GM19043 (cell line): Measurements from ENCODE around the gene SH3PXD2A.
A peak's percentile ranks its signal among the peaks of the same experiment; 100 is the strongest.

ENCODE experiments used
- ATAC-seq: cut with Tn5 transposase; IDR thresholded peaks from one replicate; pipeline ENCODE4 v1.9.1; 2021; ENCODE audit warnings: low read depth; ENCODE audit not compliant: unreplicated experiment

SH3PXD2A gene

DNA sequence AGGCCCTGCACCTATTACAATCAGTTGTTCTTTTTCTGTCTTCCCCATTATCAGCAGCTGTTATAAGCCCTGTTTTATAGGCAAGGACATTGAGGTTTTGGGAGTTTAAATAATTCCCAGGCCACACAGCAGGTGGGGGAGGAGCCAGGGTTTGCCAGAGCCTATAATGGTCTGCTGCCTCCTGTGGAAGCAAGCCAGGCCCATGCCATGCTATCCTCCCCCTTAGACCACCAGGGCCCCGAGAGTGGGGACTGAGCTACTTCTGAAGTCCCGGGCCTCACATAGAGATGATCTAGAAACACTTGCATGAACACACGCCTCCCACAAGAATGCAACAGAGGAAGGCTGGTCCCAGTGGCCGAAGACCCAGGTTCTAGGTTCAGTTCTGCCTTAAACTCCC is 141.7 kb downstream of the SH3PXD2A start:
- no peak for ATAC-seq

DNA sequence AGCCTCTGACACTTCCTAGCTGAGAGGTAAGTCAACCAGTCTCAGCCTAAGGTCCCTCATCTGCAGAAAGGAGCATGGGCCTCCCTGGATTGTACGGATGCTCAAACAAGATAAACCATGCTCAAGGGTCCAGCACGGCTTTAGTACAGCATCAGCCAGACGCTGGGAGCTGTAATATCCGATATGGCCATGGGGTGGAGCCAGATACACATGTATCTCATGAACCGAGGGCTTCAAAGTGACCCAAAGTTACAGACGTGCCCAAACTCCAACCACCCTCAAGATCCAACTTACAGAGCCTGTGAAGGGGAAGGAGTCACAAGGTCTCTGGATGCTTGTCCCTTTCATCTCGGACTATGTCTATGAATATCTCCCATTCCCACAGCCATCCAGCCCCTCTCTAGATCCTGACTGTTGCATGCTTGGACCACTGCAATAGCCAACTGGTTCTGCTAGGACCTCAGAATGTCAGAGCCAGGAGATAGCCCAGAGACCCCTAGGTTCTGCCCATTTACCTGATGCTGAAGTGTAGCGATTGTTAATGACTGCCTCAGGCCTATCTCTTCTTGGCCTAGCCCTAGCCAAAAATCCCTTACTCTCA is 142.4 kb downstream of the SH3PXD2A start:
- ATAC-seq, result no peak

- ATAC-seq, result no peak
These were observed 143.2 kb downstream of the SH3PXD2A start for GRCh38 chr10:103712146-103712545.

DNA sequence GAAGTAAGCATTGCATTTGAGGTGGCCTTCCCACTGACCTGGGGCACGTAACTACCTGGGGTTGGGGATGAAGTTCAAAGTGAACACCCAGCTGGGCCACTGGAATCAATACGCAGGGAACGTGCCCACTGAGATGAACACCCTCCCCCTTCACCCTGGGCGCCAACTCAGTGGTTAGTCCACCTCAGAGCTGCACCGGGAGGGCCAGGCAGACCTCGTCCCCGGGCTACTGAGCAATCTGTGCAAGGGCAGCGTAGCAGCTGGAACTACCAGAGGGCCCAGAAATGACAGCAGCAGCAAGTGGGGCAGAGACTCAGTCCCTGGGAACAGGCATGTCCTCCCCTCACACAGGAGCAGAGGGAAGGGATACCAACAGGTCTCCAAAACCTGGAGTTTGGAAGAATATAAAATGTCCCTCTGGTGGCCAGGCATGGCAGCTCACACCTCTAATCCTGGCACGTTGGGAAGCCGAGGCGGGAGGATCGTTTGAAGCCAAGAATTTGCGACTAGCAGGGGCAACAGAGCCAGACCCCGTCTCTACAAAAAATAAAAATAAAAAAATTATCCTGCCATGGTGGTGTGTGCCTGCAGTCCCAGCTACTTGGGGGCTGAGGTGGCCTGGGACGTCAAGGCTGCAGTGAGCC is 143.9 kb downstream of the SH3PXD2A start:
- ATAC-seq, result no peak

DNA sequence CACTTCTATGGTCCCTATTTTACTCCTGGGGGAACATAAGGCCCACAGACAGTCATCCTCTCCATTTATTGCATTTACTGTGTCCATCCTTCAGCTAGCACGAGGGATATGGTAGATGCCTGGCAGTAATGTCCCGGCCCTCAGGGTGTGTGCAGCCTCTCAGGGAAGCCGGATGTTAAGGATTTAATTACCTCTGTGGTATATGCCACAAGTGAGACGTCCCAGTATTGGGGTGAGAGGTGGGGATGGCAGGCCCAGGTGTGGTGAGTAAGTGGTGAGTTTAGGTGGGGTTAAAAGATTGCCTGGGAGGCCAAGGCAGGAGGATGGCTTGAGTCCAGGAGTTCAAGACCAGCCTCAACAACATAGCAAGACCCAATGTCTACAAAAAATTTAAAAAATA is 144.9 kb downstream of the SH3PXD2A start:
- no peak for ATAC-seq

GRCh38 chr10:103709341-103709920 is 145.9 kb downstream of the SH3PXD2A start:
- no peak for ATAC-seq

DNA sequence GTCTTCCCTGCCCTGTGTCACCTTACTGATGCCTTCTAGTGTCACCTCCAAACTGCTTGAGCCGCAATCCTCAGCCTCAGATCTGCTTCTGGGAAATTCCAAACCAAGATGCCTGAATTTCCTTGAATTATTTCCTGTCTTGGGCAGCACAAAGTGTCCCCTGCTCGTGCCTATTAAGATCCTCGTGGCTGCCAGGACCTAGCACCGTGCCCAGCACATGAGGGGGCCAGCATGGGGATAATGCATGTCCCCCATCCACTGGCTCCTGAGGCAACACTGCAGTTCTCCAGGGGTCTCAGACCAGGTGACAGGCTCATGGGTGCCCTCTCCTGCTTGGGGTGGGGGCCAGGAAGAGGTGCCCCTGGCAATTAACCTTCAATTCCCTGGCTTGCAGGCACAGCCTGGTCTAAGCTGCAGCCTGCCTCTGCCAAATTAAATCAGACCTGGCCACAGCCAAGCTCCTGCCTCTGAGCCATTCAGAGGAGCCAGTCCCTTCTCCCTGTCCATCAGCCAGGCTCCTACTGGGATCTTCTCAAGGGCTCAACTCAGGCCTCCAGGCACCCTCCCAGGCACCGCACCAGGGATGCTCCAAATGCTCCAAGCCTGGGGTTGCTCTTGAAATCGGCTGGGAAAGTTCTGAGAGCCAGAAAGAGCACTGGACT is 146.6 kb downstream of the SH3PXD2A start:
- ATAC-seq, result no peak

DNA sequence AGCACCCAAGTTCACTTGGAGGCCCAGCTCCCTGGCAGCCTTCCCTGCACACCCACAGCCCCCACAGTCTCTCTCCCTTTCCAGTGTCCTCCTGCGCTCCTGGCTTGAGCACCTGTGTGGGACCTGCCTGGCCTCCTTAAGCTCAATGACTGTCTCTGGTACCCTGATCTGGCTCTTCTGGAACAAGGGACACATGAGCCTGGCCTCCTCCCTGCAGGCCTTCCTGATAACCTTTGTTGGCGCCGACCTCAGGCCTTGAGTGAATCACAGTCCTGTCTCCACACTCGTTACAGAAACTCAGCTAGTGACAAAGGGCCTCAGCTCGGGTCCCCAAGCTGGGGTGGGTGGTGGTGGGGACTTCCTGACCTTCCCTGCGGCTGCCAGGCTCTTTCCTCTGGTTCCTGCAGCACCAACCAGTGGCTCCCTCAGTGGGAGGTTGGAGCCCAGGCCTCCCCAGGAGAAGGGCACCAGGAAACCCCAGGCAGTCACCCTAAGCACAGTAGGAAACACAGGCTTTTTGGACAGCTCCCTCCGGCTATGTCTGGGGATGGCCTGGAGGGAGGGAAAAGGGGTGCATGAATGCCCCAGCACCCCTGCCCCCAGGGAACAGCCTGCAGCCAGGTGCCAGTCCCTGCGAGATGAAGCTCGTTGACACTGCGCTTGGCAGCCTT is 147.3 kb downstream of the SH3PXD2A start:
- ATAC-seq, result no peak

DNA sequence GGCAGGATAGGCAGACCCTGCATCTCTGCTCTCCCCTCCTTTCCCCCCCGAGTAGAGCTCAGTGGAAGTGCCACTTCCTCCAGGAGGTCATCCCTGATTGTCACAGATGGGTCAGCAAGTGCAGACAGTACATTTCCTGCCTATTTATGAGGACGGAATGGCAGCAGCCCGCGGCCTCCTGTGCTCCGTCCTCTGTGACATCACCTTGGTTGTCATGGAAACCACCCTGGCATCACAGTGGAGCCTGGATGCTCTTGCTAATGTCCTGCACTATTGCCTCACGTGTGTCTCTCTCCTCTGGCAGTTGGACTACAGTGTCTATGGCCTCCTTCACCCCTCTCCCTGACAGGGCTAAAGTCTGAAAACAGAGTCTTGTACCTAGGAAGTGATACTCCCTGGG is 148.6 kb downstream of the SH3PXD2A start:
- no peak for ATAC-seq

DNA sequence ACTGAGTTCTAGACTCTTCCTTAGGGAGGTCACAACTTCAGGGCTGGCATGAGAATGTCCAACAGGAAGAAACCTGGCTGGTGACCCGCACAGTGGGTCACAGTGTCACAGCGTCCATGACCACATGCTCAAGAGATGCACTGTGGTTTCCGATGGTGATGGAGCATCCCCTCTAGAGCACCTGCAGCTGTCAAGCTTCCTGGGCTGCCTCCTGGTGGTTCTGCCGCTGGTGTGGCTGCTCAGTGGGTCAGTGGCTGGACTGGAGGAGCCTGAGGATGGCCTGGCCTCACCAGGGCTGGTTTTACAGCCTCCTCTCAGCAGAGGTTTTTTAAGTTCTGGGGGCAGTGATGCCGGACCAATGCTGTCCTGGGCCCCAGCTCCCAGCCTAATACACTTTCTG is 149.3 kb downstream of the SH3PXD2A start:
- ATAC-seq, result no peak

DNA sequence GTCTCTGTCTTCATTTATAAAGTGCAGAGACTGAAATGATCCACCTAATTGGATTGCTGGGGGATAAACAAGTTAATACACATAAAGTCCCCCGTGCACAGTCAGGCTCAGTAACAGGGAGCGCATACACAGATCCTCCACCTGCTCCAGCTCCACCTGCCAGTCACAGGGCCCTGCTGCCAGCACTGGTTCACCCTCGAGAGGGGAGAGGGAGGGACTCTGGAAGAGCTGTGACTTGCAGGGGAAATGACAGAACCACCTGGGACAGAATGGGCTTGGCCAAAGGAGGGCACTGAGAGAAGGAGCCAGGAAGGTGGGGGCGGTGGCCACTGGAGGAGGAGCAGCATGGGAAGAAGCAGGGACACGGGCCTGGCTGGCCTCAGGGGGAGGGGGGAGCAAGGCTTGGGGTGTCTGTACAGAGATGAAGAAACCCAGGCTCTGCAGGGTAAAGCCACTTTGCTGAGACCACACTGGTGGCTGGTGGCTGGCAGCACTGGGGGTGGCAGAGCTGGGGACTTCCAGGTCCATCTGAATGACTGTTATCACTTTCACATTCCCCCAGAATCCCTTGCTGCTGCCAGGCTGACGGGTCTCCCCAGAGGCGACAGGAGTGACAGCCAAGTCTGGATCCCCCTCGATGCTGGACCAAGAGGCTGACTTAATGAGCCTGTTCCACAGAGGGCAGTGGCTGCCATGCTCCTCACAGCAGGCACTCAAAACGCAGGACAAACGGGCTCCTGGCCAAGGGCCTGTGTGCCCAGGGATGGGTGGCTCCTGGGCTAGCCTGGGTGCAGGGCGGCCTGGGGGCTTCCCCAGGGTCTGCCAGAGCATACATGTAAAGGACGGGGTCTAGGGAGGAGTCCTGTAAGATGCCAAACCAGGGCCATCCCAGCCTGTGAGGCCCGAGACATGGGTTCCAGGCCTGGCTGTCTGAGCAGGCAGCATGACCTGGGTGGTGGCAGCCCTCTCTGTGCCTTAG is 151.1 kb downstream of the SH3PXD2A start:
- no peak for ATAC-seq

- ATAC-seq, result no peak
These were observed 153.8 kb downstream of the SH3PXD2A start for GRCh38 chr10:103701380-103702222.

GRCh38 chr10:103700436-103700715 is 155.0 kb downstream of the SH3PXD2A start:
- ATAC-seq, result no peak

DNA sequence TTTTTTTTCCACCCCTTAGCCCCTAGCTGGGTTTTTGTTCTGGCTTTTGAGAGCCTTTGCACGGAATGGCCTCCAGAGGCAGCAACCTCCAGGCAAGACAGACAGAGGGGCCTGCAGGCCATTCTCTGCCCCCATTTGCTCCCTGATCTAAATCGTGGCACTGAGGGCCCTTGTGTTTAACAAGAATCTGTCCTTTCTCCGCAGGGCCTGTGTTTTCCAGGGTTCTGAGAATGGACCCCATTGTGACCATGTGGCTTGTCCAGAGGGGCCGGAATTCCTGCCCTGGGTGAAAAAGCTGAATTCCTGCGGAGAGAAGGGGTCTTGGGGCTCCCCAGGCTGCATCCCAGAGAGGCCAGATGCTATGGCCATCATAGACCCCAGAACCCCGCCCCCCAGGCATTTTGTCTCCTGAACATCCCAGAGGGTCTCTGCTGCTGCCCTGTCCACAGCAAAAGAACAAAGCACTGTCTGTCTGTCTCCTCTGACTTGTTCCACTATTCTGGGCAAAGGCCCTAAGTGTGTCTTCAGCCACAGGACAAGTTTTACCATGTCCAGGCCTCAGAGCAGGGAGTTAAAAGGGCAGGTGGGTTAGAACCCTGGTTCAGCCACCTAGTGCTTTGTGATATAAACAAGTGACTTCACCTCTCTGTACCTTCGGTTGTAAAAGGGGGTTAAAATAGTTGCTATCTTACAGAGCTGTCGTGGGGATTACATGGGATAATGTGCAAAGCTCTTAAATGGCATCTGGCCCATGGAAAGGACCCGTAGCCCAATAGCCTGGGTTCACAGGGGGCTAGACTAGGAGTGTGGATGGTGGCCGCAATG is 155.6 kb downstream of the SH3PXD2A start:
- no peak for ATAC-seq

GRCh38 chr10:103698266-103698665 is 157.1 kb downstream of the SH3PXD2A start:
- ATAC-seq, result no peak

- no peak for ATAC-seq
These were observed 157.6 kb downstream of the SH3PXD2A start for GRCh38 chr10:103697787-103698186.

GRCh38 chr10:103696411-103697145 is 158.8 kb downstream of the SH3PXD2A start:
- ATAC-seq, result peak; percentile 42

GRCh38 chr10:103696094-103696410 is 159.3 kb downstream of the SH3PXD2A start:
- peak; percentile 2 for ATAC-seq
